NCI-H1694 (cell line): Measurements from ENCODE around the gene TEX26.
"Not testable (repeated sequence)": the region's sequence is repeated elsewhere in the genome, so short reads cannot be mapped to it uniquely, and the experiment has no call there.

Source experiments
- DNase-seq: peaks from one replicate; lab custom pipeline; 2025; lab: John Stamatoyannopoulos, UW

Gene TEX26

GRCh38 chr13:30918662-30919405 is 13.6 kb upstream of the TEX26 start:
- no peak for DNase-seq

DNA sequence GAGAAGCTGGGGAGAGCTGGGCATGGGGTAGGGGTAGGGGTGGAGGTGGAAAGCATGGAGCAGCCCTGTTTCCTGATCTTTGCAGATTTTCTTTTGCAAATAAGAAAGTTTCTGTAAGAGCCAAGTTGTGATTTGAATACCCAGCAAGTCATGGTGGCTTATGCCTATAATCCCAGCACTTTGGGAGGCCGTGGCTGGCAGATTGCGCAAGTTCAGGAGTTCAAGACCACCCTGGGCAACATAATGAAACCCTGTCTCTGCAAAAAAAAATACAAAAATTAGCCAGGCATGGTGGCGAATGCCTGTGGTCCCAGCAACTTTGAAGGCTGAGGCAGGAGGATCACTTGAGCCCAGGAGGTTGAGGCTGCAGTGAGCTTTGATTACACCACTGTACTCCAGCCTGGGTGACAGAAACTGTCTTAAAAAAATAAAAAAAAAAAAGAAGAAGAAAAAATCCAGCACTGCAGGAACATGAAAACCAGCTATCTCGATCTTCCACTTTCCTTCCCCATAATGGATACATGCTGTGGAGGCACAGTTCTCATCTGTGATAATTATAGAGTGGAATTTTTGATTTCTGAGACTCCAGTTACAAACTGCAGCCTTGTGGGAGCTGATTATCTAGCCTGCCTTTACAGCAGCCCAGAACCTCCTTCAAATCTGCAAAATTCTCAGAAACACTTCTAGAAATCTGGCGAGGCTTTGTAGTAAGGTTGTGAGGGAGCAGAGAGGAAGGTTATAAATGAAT is 12.1 kb upstream of the TEX26 start:
- no peak for DNase-seq

DNA sequence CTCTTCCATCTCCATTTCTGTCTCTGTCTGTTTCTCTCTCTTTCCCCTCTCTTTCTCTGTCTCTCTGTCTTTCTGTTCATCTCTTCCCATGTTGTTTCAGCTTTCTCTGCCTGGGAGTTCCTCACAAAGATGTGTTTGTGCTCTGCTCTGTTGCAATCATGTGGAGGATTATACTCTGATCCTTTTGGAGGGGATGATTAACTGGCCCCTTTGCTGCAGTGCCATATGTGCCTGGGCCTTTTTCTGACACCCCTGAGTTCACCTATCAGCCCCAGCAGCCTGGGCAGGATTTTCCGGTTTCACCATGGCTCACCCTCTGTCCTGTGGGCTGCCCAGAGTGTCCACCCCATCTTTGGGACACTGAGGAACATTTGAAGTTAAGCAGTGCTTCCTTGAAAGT is 9.0 kb upstream of the TEX26 start:
- no peak for DNase-seq

DNA sequence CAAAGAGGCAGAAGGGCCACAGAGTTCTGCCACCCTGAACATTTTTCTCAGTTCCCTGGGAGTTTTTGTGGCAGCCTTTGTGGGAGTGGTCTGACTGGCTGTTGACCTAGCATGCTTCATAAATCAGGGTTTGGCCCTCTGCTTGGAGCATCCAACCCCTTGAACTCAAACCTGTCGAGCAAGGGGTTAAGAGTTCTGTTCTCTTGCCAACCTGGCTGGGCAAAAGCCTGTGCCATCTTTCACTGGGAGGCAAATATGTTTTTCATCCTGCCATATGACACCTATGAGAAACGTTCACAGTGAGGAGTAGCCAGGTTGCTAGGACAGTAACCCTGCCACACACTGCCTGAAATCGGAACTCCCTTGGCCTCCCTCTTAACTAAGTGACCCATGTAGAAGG is 7.7 kb upstream of the TEX26 start:
- DNase-seq = no peak

- no peak for DNase-seq
Measured at GRCh38 chr13:30925429-30925828, 7.0 kb upstream of the TEX26 start.

- no peak for DNase-seq
Measured at GRCh38 chr13:30926781-30927180, 5.7 kb upstream of the TEX26 start.

- DNase-seq = not testable (repeated sequence)
Measured at GRCh38 chr13:30927188-30927587, 5.3 kb upstream of the TEX26 start.

GRCh38 chr13:30927595-30927994 is 4.9 kb upstream of the TEX26 start:
- DNase-seq = no peak

- no peak for DNase-seq
Measured at GRCh38 chr13:30928978-30929377, 3.5 kb upstream of the TEX26 start.

DNA sequence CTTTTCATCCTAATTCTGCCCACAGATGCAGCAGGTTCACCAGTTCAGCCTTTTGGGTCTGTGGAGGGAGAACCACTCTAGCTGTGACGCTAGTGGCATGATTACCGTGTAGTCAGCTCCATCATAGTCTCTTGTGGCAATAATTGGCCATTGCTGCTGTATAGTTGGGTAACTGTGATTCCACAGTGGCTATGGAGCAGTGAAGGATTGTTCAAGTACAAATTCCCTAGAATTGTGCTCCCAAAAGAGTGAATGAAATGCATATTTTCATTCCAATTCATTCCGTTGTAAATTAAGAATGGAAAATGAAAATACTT is 856 bp downstream of the TEX26 start:
- no peak for DNase-seq

DNA sequence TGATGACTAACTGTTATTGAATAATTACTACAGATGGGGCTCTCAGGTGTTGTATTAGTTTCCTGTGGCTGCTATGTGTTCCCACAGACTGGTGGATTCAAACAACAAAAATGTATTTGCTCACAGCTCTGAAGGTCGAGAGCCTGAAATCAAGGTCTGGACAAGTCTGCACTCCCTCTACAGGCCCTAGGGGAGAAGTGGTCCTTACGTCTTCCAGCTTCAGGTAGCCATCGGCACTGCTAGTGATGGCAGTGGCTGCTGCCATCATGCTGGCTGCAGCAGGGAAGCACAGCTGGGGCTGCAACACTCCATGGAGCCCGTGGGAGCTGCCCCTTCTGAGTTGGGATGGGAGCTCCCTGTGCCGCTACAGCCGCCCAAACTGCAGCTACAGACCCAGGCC is 1.9 kb downstream of the TEX26 start:
- no peak for DNase-seq

GRCh38 chr13:30934803-30935202 is 2.3 kb downstream of the TEX26 start:
- DNase-seq = no peak

- DNase-seq = no peak
Measured at GRCh38 chr13:30936971-30937370, 4.5 kb downstream of the TEX26 start.

DNA sequence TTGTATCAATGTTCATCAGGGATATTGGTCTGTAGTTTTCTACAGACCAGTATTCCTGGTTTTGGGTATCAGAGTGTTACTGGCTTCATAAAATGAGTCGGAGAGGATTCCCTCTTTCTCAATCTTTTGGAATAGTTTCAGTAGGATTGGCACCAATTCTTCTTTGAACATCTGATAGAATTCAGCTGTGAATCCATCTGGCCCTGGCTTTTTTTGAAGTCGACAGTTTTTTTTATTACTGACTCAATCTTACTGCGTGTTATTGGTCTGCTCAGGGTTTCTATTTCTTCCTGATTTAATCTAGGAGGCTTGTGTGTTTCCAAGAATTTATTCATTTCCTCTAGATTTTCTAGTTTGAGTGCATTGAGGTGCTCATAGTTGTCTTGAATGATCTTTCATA is 11.4 kb downstream of the TEX26 start:
- DNase-seq = no peak

GRCh38 chr13:30957258-30957943 is 24.9 kb downstream of the TEX26 start:
- no peak for DNase-seq

DNA sequence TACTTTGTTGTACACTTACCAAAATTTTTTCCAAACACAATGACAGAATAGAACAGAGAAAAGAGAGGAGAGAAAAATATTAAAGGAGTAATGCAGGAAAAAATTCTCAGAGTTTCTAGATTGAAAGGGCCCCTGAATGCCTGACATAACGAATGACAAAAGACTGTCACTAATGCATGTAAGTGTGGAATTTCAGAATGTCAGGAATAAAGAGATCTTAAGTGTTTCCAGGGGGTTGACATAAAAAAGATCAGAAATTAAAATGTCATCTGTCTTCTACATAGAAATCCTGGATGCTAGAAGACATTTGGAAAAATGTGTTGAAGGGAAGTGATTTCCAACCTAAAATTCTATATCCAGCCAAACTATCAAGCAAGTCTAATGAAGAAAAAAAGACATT is 27.2 kb downstream of the TEX26 start:
- DNase-seq = no peak

DNA sequence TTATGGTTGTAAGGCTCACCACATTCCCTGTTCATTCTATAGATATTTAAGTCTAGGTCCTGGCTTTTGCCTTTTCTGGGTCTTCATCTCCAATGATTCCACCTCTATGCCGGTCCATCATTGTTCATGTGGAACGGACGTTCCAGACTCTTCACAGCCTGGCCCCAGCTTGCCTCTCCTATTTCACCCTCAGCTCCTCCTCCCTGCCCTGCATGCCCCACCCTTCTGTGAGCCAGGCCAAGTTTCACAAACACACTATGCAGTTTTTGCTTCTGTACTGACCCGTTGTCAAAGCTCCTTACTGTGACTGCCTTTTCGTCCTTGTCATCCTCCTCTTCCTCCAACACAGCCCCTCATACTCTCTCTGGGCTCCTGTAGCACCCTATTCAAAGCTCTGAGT is 31.3 kb downstream of the TEX26 start:
- no peak for DNase-seq

GRCh38 chr13:30965380-30965779 is 32.9 kb downstream of the TEX26 start:
- no peak for DNase-seq

- DNase-seq = no peak
Measured at GRCh38 chr13:30966101-30966500, 33.6 kb downstream of the TEX26 start.

DNA sequence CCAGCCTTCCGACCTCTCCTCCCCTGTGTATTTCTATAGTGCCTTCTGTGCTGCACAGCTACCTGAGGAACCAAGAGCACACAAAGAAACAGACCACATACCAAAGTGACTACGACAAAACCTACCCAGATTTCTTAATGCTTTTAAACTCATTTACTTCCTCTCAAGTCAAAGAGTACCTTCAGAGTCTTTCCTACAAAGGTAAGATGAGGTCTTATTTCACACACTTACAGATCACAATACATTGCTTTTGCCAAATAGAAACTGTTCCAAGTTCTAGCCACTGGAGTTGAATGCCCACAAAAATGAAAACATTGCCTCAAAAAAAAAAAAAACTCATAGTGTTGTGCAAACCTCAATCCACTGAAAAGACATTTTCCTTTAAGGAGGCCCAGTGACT is 36.4 kb downstream of the TEX26 start:
- no peak for DNase-seq

- DNase-seq = no peak
Measured at GRCh38 chr13:30971575-30971974, 39.1 kb downstream of the TEX26 start.

DNA sequence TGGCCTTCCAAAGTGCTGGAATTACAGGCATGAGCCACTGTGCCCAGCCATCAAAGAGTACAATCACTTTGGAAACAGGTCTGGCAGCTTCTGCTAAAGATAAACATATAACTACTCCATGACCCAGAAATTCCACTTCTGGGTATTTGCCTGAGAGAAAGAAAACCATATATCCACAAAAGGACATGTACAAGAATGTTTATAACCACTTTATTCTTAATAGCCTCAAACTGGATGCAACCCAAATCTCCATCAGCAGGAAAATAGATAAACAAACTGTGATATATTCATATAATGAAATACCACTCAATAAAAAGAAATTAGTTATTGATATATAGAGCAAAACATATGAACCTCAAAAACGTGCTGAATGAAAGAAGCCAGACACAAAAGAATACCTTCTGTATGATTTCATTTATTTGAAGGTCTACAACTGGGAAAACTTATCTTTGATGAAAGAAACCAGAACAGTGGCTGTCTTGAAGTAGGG is 40.5 kb downstream of the TEX26 start:
- no peak for DNase-seq

DNA sequence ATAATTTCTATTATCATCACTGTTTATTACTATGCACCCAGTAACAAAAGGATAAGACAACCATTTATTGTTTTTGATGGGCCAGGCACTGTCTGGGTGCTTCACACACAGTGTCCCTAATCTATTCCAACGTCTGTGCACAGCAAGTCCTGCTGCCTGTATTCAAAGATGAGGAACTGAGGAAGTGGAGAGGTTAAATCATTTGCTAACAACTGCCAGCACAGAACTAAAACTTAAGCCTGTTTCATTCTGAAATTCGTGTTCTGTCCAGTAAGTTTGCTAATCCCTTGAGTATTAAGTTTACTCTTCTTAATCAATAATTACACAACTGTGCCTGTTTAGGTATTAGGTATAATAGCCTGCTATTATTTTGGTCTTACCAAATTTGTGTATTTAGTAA is 41.9 kb downstream of the TEX26 start:
- DNase-seq = no peak
